ENCODE results near the gene PRDM11.

DNA sequence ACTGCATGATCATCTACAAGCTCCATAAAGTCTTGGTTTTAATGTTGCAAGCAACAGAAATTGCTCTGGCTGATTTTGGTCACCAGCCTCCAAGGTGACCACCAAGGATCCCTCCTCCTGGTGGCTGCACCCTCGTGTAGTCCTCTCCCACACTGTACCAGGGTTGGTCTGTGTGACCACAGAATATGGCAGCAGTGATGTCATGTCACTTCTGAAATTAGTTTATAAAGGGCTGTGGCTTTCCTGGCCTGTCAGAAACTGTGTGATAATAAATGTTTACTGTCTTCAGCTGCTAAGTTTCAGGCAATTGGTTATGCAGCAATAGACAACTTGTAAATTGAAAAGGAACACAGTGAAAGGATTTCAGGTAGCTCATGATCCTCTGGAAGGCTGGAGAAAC is 5.3 kb upstream of the PRDM11 start:
- TF ChIP-seq SP1 (IDR thresholded peaks at IDR 0.05) (no peak), RAD21 (IDR thresholded peaks at IDR 0.05) (no peak), TAF1 (conservative IDR thresholded peaks at IDR 0.05) (no peak), RXRA (IDR thresholded peaks at IDR 0.05) (no peak), GABPA (IDR thresholded peaks at IDR 0.05 in 1 of 2, conservative IDR thresholded peaks at IDR 0.05 in 1 of 2) (no peak)
- TF ChIP-seq, protein P1, sequence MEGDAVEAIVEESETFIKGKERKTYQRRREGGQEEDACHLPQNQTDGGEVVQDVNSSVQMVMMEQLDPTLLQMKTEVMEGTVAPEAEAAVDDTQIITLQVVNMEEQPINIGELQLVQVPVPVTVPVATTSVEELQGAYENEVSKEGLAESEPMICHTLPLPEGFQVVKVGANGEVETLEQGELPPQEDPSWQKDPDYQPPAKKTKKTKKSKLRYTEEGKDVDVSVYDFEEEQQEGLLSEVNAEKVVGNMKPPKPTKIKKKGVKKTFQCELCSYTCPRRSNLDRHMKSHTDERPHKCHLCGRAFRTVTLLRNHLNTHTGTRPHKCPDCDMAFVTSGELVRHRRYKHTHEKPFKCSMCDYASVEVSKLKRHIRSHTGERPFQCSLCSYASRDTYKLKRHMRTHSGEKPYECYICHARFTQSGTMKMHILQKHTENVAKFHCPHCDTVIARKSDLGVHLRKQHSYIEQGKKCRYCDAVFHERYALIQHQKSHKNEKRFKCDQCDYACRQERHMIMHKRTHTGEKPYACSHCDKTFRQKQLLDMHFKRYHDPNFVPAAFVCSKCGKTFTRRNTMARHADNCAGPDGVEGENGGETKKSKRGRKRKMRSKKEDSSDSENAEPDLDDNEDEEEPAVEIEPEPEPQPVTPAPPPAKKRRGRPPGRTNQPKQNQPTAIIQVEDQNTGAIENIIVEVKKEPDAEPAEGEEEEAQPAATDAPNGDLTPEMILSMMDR (IDR thresholded peaks at IDR 0.05; ENCODE audit: low read depth, low read length, missing input control): no peak

Data from liver (tissue), 3 donors.